GM19468 (cell line): ENCODE results near the gene GUCA2B.

Source experiments
- ATAC-seq: cut with Tn5 transposase; IDR thresholded peaks from one replicate; pipeline ENCODE4 v1.9.1; 2021; ENCODE audit warnings: mild to moderate bottlenecking, moderate library complexity, moderate number of reproducible peaks; ENCODE audit not compliant: unreplicated experiment; ENCODE audit errors: extremely low read depth

GUCA2B gene

DNA sequence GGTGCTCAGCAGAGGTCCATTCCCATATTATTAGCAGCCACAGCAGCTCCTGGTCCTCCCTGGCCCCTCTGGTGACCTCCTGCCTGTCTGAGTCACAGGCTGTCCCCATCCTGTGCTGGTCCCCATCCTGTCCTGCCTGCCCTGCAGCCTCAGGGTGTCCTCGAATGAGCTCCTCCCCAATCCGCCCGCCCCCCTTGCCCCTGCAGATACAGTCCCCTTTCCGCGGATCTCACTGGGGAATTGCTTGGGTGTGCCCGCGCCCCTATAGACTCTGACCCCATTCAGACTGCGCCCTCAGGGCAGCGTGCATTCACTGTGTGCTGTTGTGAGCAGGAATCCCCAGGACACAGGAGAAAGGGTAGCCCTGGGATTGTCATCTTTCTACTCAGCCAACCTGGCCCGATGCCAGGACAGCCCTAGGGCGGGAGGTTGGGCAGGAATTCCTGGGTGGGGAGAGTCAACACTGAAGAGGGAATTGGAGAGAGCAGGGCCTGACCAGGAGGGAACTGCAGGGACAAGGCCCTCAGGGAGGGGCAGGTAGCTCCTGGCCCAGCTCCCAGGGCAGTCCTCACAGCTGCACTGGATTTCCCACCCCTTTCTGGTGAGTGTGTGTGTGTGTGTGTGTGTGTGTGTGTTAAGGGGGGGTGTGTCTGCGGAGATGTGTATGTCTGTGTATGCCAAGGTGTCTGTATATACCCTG, 12.5 kb downstream of the GUCA2B start:
- ATAC-seq: no peak

DNA sequence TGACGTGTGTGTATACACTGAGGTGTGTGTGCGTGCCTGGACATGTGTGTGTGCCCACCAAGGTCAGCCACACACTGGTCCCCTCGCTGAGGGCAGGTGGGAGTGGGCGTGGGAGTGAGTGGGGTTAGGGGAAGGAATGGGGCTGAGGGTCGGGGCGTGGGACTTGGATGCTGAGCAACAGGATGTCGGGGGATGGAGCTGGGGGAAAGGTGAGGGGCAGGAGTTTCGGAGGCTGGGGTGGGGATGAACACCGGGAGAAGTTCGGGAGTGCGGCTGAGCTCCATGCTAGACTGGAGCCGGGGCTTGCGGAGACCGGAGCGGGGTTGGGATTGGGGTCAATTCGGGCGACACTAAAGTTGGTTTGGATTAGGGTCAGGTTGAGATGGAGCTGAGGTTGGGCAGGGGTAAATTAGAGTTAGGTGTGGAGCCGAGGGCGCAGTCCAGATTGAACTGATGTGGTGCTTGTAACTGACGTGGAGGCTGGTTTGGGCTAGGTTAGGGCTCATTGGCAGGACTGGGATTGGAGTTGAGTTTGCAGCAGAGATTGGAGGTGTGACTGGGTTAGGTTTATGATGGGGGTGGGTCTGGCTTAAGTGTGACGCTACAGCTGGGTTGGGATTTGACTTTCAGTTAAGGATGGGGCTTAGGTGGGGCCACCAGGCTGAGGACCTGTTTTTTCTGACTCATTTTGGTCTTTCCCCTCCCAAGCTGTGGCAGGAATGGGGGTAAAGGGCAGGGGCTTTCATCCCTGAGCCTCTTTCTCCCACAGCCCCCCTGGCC, 14.6 kb downstream of the GUCA2B start:
- ATAC-seq: no peak

DNA sequence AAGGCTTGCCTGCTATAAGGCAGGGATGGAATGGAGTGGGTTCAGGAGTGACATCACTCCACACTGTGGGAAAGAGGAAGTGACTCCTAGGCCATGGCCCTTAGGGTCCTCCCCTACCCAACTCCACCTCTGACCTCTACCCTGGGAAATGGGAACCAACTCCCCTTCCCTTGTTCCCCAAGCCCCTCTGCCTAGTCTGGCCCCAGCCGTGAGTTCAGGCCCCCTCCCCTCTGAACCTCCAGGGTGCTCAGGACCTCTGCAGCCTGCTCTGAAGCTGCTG, 15.1 kb downstream of the GUCA2B start:
- ATAC-seq: no peak

DNA sequence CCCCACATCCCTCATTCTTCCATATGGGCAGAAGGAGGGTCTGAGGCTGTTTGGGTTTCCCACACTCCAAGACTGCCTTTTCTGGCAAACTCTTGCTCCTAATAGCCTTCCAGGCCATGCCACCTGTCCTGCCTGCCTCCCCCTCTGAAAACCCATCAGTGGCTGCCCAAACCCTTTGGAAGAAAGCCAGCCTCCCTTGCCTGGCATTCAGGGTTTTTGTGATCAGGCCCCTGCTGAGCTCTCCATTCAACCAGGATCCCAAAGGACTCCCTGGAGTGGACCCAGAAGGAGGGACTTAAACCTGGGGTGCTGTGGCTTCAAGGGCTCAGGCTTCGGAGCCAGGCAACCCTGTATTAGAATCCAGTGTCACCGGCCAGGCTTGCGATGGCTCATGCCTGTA, 15.6 kb downstream of the GUCA2B start:
- ATAC-seq: no peak

DNA sequence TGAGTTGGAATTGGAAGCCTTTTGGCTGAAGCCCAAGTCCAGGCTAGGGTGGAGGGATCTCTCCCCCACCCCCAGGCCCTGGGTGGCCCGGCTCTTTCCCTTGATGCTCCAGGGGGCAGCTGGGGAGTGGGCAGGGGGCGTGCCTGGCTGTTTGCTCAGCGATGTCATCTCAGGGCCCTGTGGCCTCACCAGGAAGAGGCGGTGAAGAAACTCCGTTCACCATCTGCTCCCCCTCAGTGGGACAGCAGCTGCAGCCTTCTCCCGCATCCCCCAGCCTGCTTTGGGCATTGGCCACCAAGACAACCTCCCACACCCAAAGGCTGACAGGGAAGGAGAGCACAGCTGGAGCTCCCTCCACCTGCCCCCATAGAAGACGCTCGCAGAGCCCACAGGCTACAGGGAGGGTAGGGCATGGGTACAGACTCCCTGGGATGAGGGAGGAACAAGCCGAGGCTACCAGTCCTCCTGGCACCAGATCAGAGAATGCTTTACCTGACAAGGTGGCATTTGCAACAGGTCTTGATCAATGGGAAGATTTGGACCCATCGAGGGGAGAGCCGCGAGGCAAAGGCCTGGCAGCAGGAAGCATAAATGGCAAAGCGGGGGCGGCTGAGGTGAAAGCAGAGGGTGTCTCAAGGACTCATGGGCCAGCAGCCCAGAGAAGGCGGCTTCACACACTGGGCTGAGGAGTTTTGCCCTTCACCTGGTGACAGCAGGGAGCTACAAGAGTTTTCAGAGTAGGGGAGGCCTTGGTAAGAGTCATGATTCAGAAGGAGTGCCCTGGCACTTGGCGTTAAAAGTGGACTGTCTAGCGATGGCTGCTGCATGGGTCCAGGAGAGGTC, 17.8 kb downstream of the GUCA2B start:
- no peak for ATAC-seq

DNA sequence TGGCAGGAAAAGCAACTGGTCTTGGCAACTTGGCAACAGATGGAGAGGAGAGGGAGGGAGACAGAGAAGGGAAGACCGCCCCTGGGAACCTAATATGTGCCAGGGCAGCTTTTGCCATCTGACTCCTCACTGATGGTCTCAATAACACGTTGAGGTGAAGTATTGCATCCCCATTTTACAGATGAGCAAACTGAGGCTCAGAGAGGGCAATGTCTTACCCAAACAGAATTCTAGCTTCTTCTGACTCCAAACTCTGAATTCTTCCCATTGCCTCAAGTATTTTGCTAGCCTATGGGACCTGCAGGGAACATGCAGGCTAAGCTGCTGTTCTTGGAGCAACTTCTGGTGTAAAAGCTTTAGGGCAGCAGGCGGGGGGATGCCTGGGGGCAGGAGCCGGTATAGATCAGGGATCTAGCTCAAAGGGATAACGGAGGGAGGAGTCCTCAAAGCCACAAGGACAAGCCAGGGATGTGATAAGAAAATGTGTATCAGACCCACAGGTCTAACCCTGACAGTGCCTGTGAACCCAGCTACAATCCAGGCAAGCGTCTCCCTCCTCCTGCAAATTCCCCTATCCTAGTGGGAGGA, 18.6 kb downstream of the GUCA2B start:
- no peak for ATAC-seq

DNA sequence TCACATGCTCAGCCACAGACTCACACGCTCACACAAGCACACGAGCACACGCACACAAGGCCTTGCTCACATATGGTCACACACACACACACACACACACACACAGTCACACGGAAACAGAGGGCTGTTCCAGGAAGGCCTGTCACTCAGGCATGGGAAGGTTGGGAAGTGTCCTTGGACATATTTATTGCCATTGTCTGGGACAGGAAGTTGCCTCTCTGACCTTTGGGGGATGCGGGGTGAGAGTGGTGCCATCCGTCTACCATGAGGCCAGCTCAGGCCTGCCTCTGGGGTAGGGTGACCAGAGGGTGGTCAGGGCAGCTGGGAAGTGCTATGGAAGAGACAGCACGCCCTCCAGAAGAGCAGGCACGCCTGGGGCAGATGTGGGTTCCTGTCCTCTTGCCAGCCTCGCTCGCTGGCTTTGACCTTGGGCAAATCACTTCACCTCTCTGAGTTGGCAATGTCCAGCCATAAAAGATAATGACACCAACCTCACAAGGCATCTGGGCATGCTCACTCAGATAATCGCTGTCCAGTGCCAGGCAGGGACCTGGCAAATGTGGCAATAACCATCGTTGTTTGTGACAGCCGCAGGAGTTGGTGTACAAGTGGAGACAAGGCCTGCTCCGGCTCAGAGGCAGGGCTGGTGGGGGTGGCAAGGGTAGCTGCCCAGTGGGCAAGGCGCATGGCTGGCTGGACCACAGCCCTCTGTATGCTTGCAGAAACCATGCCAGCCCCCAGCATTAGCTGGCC, 19.3 kb downstream of the GUCA2B start:
- no peak for ATAC-seq

DNA sequence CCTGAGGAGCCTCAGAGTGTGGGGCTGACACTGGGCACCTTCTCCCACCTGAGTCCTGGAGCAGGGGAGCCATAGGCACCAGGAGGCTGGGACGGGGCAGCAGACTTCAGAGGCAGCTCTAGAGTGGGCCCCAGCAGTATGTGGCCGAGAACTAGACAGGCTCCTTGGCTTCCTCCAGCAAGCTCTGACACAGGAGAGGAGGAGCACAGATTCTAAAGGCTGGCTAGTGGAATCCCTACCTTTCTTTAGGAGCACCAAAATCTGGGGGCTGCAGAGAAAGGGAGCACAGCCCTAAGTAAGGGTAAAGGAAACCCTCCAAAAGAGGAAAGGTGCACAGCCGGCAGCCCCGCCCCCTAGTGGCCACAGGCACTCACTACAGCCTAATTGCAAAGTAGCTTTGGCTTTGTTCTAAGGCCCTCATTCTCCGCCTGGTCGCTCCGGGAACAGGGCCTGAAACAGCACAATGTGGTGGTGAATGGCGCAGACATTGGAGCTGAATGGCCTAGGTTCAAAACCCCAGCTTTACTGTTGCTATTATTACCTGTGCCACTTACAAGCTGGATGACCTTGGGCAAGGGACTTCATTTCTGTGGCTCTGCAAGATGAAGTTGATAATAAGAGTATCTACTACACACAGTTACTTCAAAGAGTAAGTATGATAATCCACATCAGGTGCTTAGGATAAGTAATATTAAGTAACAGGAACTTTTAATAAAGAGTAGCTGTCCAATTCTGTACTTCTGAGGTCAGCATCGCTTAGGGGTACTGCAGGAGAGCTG, 20.1 kb downstream of the GUCA2B start:
- ATAC-seq: no peak

DNA sequence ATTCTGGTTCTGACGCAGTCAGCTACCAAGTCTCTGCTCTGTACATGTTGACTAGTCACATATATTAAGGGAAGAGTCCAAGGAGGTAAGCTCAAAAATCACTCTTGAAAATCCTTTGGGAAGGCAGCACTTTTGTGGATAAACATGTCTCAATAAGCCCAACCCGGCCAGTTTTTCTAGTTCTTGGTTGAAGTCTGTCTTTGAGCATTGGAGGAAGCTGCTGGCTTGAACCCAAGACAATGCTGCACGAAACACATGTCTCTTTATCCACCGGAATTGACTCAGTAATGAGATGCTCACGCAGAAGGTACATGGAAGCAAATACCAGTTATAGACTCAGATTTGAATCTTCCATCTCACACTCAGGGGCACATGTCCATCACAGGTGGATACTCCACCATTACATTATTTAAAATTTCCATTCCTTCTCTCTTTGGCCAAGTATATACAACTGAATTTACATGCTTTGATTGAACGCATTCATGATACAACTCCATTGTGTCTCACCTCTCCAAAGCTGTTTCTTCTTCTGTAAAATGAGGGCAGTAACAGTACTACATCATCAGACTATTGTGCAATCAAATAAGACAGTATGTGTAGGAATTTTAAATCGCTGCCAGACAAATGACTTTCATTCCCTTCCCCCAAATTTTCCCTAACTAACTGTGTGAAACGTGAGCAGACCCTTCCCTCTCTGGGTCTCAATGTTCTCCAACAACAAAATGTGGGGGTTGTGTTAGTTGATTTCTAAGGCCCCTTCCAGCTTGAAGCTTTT, 20.9 kb downstream of the GUCA2B start:
- ATAC-seq: no peak

DNA sequence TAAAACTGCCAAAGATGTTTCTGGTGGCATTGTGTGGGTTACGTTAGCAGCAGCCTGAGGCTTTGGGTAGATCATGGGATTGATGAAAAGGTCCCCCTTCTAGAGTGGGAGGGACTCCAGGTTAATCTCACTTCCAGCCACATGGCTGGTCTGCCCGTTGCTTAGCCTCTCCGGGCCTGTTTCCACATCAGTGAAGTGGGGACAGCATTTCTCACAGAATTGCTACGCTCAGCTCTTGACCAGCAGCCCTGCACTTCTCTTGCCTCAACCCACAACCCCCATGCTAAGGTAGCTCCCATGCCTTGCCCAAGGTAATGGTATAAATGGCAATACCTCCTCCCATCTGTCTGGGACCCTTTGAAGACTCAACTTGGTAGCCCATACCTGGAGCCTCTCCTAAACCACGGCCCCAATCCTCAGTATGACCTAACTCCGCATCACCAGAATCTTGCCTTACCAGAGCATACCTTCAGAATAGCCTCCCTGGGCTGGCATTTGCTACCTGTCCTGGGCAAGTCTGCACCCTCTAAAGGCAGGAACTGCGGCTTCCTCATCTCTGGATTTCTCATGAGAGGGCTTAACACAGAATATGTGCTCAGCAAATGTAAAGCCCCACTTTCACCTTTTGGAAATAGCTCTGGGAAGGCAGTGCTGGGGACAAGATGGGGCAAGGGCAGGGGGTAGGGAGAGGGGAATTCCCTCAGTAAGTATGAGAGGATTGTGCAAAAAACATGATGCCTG, 22.3 kb downstream of the GUCA2B start:
- ATAC-seq: no peak

DNA sequence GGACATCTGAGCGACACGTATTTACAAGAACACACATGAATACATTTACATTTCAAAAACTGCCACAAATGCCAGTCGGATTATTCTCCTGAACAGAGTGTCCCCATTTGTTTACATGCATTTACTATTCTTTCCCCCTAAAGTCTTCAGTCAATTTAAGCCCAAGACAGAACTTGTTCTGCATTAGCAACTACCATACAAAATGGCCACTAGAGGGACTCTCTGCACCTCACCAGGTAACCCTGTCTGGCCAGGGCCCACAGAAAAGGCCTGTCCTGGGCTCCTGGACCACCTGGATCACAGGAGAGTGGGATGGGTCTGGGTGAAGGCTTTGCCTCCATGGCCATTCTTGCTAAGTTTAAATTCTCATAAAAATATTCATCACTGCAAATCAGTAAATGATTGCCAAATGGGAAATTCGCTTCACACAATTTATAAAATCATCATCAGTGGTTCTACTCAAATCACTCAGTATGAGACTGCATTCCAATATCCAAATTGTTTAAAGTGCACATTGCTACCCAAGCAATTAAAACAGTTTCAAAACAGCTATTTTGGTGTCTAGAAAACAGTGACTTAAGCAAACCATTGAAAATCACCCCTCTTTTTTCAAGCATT, 23.8 kb downstream of the GUCA2B start:
- ATAC-seq: no peak

DNA sequence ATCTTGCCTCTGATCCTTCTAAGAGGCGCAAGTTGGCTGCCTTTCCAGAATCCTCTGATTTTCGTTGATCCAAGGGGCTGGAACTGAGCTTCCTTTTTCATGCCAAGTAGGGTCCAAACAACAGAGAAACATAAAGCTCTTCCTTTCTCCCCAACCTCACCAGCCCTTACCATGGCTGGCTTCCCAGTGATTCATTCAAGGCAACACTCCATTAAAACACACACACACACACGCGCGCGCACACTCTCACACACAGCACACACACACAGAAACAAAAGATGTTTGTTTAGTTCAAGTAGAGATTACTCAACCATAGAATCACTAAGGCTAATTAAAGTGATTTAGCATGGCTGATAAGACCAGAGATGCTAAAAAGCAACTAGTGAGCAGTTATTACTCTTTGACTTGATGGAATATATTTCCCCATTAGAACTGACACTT, 24.4 kb downstream of the GUCA2B start:
- ATAC-seq: no peak

DNA sequence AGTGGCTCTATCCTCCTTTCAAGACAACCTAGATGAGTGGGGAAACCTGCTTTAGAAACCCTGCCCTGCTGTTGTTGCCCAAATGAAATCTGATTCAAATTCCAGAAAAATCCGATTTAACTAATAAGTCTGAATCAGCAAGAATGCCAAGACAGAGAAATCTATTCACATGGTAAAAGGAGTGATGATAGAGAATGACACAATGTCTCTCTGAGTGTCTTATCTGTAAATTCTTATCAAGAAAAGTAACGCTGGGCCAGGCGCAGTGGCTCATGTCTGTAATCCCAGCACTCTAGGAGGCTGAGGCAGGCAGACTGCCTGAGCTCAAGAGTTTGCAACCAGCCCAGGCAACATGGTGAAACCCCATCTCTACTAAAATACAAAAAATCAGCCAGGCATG, 25.0 kb downstream of the GUCA2B start:
- no peak for ATAC-seq

DNA sequence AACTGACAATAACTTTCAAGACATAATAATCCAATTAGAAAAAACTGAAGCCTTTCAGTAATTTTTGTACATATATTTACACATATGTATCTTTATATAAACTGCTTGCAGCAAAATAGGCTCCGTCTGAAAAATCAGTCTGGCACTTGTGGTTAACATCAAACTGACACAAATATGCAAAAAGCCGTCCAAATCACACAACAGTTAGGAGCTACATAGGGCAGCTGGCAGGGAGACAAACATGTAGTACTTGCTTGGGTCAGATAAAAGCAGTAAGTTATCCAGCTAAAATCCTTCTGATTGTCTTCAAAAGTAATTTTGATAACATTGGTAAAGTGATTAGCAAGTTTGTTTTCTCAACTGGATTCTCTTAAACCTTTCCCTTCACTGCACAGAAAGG, 26.1 kb downstream of the GUCA2B start:
- ATAC-seq: no peak

DNA sequence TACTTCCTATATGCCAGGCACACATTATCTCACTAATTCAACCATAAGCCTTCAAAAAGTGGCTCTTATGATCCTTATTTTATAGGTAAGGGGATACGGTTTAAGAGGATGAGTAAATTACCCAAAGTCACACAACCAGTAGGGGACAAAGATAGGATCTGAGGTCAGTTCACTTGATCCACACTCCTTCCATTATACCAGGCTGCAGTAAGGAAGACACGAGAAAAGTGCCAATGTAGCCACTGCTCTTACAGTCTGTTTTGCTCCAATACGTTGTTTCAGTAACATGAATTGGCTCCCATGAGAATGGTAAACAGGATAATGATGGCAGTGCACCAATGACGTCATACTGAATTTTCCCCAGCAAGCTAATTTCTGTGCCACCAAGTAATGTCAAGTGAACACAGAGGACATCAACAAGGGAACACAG, 26.7 kb downstream of the GUCA2B start:
- ATAC-seq: no peak

DNA sequence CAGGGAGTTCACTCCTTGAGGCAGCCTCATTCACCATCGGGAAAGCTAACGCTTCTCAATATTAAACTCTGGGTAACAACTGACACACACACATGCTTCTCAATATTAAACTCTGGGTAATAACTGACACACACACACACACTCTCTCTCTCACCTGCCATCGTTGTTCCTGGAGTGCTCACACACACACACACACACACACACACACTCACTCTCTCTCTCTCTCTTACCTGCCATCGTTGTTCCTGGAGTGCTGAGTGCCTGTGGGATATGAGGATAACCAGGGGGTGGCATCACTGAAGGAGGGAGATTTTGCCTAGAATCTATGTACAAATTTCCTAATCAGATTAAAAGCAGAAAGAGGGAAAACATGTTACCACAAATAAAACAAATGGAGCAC, 28.5 kb downstream of the GUCA2B start:
- no peak for ATAC-seq

DNA sequence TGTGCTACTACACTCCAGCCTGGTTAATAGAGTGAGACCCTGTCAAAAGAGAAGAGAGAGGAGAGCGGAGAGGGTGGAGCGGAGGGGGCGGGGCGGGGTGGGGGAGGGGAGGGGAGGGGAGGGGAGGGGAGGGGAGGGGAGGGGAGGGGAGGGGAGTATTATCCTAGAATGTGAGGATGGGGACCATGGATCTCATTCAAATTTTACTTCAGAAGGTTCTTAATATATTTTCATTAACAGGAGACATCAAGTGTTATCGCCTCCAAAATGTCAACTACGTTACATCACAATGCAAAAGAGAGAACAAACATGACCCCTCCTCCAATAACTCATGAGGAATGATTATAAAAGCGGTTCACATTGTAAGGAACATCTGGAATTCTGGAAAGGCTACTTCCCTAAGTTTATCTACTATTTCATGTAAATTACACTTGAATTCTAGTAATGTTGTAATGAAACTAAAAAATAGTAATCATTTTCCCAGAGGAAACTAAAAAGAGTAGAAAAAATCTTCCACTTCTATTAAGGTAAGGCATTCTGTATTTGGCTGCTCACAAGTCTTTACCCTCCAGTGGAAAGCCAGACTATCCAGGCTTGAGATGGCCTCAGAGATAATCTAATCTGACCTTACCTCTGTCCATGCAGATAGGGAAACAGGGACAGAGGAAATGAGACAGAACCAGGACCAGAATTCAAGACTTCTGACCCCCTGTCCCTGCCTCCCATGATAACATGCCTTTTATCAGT, 30.2 kb downstream of the GUCA2B start:
- ATAC-seq: no peak
